Coronary artery (tissue), 2 donors: ENCODE results near the gene SLMAP.
A peak's percentile ranks its signal among the peaks of the same experiment; 100 is the strongest.

ENCODE experiments used
- DNase-seq: peaks from one replicate; pipeline ENCODE4 v3.0.0-alpha.2; 2017; ENCODE audit warnings: low spot score
- H3K27ac ChIP-seq, 2 donors: fragments of 200-600 bp; sonication (generic); one replicate each; pipeline ENCODE4 v1.5.1; 2016 to 2019
- H3K4me3 ChIP-seq: fragments of 200-600 bp; sonication (generic); 2 replicates; pipeline ENCODE4 v1.5.1; 2016; ENCODE audit warnings: mild to moderate bottlenecking, moderate library complexity
- TF ChIP-seq, protein P1 (sequence below): fragments of 200-600 bp; sonication (generic); IDR thresholded peaks from one replicate; pipeline ENCODE4 v1.5.1; 2019; ENCODE audit warnings: antibody characterized with exemption

The SLMAP gene

DNA sequence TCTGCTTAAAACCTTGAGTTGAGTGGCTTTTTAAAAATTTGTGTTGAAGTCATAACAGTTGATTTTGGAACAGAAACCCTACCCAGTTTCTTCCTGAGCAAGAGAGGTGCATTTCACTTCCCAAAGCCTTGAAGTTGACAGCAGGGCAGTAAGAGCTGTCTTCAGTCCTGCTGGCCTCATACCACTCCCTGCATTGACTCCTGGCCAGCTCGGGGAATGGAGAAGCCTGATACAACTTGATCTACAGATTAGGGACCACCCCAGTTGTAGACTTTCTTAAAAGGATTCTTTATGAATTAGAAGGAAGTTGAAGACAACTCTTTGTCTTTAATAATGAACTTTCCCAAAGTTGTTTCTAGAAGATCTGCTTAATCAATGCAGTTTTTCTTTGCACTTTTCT is 161.5 kb downstream of the SLMAP start:
- Histone ChIP-seq H3K4me3 (no peak overlapping the region), H3K27ac (peak overlapping the region; percentile 54 to 65)
- no peak for DNase-seq
- TF ChIP-seq, protein P1, sequence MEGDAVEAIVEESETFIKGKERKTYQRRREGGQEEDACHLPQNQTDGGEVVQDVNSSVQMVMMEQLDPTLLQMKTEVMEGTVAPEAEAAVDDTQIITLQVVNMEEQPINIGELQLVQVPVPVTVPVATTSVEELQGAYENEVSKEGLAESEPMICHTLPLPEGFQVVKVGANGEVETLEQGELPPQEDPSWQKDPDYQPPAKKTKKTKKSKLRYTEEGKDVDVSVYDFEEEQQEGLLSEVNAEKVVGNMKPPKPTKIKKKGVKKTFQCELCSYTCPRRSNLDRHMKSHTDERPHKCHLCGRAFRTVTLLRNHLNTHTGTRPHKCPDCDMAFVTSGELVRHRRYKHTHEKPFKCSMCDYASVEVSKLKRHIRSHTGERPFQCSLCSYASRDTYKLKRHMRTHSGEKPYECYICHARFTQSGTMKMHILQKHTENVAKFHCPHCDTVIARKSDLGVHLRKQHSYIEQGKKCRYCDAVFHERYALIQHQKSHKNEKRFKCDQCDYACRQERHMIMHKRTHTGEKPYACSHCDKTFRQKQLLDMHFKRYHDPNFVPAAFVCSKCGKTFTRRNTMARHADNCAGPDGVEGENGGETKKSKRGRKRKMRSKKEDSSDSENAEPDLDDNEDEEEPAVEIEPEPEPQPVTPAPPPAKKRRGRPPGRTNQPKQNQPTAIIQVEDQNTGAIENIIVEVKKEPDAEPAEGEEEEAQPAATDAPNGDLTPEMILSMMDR: no peak

DNA sequence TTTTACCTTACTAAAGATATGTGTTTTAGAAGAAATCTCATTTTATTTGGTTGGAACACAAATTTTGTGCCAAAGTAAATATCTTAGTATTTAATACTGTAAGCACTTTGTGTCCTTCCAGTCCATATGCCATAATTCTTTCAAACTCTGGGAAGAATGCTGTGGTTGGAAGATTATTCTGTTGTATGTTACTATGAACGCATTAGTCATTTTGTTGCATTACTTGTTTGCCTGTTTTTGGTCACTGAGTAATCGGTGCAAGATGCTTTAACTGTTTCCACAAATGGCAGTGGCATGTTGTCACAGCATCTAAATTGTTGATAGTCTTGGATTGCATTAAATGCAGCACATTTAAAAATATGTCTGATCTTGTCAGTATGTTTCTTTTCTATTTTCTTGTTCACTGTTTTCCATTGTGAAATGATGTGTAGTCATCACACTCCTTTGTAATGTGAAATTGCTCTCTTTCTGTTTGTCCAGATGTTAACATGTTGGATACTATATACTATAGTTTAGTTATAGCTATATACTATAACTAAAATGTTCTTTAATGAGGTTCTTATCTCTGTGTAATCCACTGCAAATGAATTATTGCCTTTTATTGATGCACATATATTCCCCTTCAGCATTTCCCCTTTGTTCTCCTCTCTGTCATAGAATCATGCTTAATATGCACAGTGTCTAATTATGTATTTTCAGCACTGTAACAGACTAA is 162.2 kb downstream of the SLMAP start:
- DNase-seq: no peak
- Histone ChIP-seq H3K4me3 (no peak overlapping the region), H3K27ac (peak overlapping the region; percentile 54 to 65)
- TF ChIP-seq, protein P1: no peak

DNA sequence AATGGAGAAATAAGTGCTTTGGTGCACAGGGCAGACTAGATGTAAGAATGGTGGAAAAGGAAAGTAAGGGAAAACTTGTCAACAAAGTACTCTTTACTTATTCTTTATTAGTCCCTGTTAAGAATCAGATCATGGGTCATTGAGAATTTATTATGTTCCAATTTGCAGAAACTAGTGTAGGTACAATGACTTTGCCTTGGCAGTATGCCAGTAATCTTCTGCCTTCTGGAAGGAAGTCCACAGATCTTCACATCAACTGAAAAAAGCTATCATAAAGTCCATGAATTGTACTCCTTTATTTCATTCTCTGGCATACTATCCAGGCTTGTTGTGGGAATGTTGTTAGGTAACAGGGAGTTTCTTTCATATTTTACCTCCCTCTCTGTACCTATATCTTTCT is 163.9 kb downstream of the SLMAP start:
- Histone ChIP-seq H3K4me3 (no peak overlapping the region), H3K27ac (peak overlapping the region in 1 of 2 donors; percentile 61)
- DNase-seq: no peak
- TF ChIP-seq, protein P1: no peak

DNA sequence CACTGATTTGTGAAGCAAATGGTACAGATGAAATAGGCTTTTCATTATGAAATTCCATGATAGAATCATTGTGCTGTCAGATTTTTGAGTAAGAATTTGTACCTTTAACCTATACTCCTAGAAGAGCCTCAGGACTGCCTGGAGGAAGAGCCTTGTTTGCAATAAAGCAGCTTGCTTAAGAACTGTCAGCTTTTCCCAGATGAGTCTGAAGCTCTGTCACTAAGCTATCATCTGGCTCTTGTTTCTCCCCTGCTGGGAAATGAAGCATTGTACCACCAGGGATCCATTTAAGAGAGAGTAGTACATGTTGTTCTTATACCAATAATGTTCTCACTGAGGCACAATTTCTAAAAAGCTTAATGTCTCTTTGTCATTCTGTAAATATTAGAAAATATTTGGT is 167.0 kb downstream of the SLMAP start:
- no peak for DNase-seq
- peak overlapping the region; percentile 30 to 68 for H3K27ac ChIP-seq
- TF ChIP-seq, protein P1: no peak
- H3K4me3 ChIP-seq: no peak overlapping the region

DNA sequence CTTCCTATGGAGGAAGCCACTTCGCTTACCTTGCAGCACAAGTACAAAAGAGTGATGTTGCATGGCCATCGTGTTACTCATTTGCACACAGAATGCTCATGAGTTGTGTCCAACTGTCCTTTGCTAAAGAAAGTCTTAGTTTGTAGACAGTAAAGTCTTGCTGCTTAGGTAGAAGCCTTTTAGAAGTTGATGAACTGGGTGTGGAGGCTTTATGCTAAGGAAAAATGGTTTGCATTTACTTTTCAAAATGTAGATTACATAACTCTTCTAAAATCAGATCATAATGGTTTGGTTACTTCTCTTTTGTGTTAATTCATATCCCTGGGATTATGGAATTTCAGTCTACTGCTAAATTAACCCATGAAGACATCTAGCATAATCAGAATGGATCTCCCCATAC is 167.6 kb downstream of the SLMAP start:
- H3K27ac ChIP-seq: no peak overlapping the region
- H3K4me3 ChIP-seq: no peak overlapping the region
- no peak for DNase-seq
- TF ChIP-seq, protein P1: no peak

DNA sequence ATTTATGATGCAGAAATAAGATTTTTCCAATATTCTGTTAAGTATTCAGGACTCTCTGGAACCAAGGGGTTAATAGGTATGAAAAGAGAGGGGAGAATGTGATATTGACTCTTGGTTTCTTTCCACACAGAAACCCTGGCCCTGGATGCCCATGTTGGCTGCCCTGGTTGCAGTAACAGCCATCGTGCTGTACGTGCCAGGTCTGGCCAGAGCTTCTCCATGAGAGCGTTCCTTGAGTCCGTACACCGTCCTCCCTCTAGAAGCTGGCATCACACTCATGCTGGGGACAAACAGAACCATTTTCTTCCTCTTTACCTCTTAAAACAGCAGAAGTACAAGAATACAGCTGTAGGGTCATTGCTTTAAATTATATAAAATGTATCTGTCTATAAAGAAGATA is 171.1 kb downstream of the SLMAP start:
- Histone ChIP-seq H3K27ac (peak overlapping the region in 1 of 2 donors; percentile 68), H3K4me3 (no peak overlapping the region)
- TF ChIP-seq, protein P1: no peak
- DNase-seq: no peak

DNA sequence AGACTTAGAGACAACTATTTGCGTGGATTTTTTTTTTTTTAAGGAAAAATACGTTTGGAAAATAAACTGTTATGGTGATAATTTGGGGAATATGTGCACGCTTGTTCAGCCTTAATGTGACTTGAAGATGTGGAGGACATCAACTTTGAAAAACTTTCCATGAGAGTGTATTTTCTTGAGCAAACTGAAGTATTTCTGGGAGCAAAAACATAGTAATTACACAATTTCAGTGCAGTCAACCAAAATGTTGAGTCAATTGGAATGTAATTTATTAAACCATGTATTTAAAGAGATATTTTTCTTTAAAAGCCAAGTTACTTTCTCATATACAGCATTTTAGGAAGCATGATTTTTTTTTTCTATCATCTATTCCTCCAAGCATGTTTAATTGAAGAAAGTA is 171.8 kb downstream of the SLMAP start:
- no peak for DNase-seq
- Histone ChIP-seq H3K27ac (peak overlapping the region in 1 of 2 donors; percentile 52), H3K4me3 (no peak overlapping the region)
- TF ChIP-seq, protein P1: no peak
